CD4-positive, alpha-beta T cell treated with Interleukin-17A for 4 hours (primary cell): ENCODE data around the gene U2AF1.
"Not testable (repeated sequence)": the region's sequence is repeated elsewhere in the genome, so short reads cannot be mapped to it uniquely, and the experiment has no call there.

ENCODE experiments used
- DNase-seq: peaks from one replicate; pipeline ENCODE4 v3.0.0-alpha.2; 2020; ENCODE audit warnings: mixed read lengths

Gene U2AF1

DNA sequence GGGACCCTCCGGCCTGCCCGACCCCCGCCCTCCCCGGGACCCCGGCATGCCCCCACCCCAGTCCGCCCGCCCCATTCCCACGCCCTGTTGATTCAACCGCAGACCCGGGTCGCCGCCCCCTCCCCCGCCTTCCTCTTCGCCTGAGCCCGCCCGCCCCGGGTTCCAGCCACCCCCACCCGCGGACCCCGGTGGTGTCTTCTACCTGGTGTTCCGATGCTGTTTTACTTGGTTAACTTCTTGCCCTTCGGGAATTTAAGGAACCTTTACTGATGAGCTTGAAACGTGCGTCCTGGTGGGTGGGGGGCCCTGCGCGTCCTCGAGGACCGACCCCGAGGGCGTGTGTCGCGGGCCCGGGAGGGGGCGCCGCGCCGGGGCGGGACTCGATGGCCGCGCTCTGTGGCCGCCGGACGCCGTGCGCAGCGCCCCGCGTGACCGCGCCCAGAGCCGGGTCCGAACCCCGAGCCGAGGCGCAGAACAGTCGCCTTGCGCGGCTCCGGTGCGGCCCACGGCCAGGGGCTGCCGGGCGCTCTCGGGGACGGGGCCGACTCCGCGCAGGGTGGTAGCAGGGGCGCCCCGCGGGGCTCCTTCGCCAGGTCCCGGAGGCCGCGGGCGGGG is 31.2 kb downstream of the U2AF1 start:
- not testable (repeated sequence) for DNase-seq

DNA sequence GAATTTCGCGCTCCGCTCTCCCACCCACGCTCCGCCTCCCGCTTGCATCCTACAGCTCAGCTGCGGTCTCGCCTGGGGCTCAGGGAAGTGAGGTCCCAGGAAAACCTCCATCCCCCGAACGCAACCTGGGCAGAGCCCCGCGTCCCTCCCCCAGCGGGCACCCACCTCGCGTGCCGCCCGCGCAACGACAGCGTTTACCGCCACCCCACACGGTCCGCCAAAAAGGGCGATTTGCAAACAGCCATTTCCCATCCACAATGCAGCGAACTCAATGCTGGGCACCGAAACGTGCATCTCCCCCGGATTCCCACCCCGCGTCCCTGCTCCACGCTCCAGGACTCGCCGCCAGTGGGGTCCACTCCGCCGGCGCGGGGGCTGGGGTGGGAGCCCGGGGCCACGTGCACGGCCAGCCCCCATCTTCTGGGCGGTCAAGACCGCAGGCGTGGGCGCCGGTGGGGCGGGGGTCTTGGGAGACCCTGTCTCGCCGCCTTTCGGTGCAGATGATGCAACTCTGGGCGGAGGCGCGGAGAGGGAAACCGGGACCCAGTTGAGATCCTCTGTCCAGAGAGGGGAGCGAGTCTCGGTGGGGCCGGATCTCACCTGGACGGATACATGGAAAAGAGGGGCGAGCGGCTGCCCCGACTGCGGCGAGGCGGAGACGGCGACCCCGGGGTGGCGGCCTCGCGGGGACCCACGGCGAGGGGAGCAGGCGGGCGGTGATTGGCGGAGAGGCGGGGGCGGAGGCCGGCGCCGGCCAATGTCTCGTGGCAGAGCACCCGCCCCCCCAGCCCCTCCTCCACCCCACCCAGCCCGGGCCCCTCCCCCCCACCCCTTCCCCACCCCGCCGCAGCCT is 32.0 kb downstream of the U2AF1 start, which contains the start of gene CBS:
TSS of gene CBS (minus strand) at position 666 of the 853 bp plus-strand sequence. CDS start 3,642 bp downstream, outside the sequence.
- not testable (repeated sequence) for DNase-seq

DNA sequence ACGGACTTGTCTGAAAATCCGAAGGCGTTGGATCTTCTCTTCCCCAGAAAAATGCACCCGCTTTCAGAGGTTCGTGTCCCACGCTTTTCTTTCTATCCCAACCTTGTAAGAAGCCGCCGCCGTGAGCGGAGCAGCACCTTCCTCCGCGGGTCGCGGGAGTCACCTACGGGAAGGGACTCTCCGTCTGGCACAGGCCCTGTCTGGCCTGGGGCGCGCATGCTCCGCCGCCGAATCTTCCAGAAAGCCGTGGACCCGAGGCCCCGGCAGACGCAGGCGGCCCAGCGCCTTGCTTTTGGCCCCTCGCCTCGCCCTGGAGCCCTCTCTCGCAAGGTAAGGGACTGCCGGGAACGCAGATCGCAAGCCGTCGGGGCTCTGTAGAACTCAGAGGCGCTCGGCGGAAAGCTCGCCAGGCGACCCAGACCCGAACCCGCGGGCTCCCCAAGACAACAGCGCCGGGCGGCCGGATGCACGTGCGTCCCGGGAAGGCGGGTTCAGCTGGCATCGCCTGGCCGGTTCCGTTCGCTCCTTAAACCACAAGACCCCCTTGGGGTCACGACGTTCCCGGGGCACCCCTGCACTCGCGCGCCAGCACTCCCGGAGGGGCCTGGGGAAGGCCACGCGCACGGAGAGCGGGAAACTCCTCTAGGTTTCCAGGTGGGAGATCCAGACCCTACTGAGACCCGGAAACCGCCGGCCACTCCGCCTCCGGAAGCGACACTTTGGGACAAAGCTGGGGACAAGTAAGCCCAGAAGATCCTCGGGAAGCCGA is 32.8 kb downstream of the U2AF1 start:
- DNase-seq = not testable (repeated sequence)

DNA sequence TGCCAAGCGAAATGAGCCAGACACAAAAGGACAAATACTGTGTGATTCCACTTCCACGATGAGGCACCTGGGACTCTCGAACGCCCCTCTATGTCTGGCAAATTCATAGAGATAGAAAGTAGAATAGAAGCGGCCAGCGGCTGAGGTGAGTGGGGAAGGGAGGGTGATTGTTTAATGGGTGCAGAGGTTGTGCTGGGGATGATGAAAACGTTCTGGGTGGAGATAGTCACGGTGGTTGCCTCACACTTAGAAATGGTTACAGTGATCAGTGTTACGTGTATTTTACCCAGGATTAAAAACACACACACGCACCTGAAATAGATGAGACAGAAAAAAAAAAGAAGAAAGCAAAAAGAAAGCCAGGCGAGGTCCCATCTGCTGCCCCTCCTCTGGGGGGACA is 34.6 kb downstream of the U2AF1 start:
- DNase-seq = not testable (repeated sequence)

DNA sequence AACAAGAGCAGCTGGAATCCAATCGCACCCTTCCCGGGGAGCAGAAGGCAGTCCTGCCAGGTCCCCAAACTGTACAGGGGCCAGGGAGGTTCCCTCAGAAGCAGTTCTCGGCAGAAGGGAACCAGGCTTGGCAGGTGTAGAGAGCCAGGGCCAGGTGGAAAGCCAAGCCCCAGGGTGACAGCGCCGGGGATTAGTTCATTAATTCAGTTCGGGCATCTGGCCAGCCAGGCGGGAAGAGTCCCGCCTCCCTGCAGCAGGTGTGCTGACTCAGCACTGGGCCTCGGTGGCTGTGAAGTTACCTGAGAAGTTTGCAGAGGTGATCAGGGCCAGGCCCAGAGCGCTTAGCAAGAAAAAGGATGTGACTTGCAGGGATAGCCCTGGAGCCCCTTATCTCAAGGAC is 37.7 kb downstream of the U2AF1 start:
- not testable (repeated sequence) for DNase-seq

DNA sequence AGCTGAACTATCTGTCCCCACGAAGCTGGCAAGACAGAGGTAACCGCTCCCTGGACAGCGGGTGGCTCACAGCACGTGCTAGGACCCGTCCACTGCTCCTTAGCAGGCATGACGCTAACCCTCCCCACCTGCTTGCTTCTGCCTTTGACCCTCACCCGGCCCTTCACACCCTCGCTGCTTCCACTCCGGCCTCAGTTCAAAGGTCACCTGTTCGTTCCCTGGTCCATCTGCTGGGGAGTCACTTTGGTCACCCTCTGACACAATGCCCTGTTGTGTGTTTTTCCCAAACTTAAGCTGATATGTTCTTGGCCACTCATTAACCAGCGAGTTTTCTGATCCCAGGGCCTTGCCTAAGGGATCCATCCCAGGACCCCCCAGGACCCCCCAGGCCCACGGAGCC is 39.3 kb downstream of the U2AF1 start:
- not testable (repeated sequence) for DNase-seq

DNA sequence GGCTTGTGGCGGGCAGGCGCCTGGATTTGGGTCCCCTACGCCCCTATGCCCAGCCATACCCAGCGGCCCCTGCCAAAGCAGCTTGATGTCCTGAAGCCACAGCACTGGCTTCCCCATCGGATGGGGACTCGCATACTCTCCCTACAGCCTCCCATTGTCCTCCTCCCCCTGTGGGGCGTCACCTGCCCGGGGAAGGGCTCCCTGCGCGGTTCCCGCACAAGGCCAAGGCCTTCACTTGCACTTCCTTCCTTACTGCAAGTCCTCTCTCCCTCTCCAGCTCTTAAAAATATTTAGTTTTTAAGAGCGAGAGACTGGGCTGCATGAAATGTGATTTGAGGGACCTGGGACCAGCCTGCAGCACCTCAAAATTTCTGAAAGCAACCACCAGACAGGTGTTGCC is 40.7 kb downstream of the U2AF1 start:
- DNase-seq = not testable (repeated sequence)

DNA sequence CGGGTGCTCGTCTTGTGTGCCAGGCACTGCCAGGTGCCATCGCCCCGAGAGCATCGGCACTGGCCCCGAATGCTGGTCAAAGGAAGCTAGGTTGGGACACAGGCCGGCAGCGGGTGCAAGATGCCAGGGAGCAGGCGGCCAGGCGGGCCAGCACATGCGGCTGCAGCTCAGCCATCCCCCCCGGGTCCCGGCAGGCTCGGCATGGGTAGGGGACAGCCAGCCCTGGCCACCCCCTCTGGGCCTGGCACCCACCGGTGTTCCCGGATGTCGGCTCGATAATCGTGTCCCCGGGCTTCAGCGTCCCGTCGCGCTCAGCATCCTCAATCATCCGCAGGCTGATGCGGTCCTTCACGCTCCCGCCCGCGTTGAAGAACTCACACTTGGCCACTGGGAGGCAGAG is 41.4 kb downstream of the U2AF1 start:
- not testable (repeated sequence) for DNase-seq

DNA sequence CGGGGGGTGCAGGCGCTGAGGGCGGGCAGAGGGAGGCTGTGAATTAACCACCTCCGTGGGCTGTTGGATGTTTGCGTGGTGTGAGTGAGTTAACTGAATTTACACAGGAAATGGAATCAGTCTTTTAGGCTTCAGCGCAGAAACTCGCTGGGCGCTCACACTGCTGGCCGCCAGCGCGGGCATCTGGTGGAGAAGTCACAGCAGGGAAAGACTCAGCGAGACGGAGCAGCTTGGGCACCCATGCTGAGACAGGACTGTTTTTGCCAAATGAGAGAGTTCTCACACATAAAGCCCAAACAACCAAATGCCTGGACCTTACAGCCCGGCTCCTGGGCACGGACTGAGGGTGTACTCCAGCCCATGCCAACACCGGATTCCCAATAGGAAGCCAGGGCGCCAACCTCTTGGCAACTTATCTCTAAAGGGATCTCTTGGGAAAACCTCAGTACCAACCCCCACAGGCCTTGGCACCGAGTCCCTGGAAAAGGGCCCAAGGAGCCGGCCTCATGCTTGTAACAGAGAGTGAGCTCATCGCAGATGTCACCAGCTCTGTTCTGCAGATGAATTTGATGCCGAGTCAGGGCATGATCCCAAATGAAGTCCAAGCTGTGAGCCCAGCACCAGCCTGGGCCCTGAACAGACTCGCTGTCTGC is 43.0 kb downstream of the U2AF1 start:
- DNase-seq = not testable (repeated sequence)

DNA sequence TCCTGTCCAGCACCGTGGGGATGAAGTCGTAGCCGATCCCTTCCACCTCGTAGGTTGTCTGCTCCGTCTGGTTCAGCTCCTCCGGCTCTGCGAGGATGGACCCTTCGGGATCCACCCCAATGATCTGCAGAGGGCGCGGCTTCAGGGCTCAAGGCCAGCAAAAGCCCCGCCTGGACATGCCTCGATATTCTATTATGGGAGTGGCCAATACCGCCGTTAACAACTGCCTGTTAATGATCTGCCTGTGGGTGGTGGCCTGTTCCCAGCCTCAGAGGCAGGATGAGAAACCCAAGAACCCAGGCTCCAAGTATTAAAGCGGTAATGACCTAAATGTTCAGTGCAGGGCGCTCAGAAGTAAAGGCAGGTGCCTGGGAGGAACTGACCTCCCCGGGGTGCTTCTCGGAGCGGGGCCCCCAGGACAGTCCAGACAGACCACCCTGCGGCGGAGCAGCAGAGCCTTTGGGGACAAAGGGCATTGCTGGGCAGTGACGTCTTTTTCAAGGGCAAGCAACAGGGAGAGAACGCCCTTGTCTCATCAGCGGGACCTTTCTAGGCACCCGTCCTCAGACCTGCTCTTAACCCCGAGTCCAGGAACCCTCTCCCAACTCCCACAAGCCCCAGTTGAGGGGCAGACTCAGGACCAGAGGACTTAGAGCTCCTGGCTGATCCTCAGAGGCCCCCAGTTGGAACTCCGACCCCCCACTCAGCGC is 44.3 kb downstream of the U2AF1 start:
- not testable (repeated sequence) for DNase-seq

DNA sequence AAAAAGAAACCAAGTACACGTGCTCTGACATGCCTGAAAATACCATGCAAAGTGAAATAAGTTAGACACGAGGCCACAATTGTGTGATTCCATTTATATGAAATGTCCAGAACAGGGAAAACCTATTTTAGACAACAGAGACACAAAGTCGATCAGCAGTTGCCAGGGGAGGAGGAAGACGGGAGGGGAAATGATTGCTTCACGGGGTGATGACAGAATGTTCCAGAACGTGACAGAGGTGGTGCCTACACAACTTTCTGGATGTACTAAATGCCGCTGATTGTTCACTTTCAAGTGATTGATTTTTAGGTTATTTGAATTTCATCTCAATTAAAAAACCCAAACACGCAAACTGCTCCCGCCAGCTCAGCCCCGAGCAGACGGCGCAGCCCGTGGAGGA is 54.3 kb downstream of the U2AF1 start:
- DNase-seq = not testable (repeated sequence)

DNA sequence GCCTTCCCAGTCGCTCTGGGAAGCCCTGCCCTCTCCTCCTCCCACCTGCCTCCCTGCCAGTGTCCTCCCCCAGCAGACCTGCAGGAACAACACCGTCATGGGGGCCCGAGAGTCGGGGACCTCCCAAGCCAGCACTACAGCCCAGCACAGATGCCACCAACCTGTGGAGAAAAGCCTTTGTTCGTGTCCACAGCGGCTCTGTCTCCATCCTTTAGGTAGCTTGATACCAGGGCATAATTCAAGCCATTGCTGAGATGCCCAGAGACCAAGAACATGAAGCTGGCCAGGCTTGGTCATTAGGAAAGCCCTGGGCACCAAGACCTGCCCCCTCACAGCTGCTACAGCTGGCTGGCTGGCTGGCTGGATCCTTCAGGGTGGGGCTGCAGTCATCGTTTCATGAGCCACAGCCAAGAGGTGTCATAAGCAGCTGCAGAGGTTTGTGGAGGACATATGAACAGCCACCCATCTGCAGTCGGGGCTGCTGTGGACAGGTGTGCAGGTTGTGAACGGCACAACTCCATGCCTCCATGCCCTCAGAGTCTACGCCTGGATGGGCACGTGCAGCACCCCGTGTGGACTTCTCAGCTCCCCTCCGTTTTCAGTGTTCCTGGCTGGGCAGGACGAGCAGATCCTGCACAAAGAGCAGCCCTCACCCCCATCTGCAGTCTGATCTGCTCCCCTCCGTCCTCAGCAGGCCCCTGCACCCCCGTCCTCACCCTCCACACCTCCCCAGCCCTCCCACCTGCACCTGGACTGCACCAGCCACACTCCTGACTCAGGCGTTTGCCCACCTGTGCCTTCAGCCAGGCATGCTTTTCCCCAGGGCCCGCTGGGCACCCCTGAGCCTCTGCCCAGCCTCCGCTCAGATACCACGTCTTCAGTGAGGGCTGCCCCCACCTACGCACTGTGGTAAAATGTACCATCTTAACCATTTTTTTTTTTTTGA is 61.2 kb downstream of the U2AF1 start:
- DNase-seq = not testable (repeated sequence)

DNA sequence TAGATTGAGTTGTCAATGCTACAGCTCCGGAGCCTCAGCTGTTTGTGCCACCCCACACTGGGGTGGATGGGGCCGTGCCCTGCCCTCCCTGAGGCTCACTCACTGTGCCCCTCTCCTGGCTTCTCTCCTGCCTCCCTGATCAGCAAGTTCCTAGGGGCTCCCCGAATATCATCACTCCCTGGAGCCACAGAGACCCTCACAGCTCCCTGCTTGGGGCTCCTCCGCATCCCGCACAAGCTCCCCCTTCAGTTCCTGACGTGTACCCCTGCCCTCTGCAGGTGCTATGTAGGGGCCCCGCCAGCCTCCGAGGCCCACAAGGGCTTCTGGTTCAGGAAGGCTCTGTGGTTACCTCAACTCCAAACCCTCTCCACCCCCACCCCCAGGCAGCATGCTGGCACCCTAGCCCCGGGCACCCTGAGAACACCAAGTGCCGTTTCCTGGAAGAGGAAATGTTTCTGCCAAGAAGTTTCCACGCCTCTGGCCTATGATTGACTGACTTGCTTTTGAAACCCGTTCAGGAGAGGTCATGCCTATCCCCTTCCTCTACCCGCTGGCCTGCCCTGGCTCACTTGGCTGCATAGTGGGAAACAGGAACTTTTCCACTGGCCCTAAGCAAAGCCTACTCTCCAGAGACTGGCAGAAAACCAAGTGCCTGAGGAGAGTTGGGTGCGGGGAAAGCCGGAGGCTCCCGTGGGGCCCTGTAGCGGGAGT is 62.0 kb downstream of the U2AF1 start:
- not testable (repeated sequence) for DNase-seq

DNA sequence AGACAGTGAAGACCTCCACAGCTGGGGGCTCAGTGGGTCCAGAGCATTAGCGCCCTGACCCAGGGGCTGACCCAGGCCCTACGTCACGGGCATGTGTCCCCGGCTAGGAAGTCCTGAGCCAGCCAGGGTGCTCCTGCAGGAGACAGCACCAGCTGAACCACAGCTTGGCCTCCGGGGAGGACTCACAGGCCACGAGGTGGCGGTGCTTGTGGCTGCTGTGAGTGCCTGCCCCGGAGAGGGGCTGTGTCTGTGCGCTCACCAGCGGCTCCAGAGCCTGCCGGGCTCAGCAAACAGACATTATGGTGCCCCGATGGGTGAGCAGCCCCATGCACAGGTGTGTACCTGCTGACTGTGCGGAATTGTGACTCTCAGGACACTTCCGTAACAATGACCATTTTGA is 62.8 kb downstream of the U2AF1 start:
- not testable (repeated sequence) for DNase-seq

DNA sequence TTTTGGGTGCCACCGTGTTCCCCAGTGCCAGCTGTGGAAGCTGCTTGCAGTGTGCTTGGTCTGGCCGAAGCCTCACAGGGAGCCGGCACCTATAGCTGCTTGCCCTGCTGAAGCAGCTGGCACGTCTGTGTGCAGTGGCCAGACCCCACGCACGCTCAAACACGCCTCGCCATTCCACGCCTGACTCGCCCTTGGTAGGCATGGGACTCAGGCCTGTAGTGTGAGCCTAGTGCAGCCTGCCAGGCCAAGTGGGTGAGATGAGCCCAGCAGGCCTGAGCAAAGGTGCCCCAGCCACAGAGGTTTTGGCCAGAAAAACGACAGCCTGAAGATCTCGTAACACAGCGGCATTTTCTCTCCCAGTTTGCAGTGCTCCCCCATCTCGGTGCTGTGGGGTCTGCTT is 64.1 kb downstream of the U2AF1 start:
- DNase-seq = not testable (repeated sequence)
